ENCODE data around the gene PITX1.

GRCh38 chr5:135063056-135063445 lies 29.0 kb upstream of the PITX1 start:
- no peak for TF ChIP-seq CTCF (IDR thresholded peaks at IDR 0.05)
- no peak for TF ChIP-seq ZFX (IDR thresholded peaks at IDR 0.05; ENCODE audit: borderline replicate concordance)
